Ovary (tissue), 3 donors: ENCODE results near the gene GPX4.
"Not testable (repeated sequence)": the region's sequence is repeated elsewhere in the genome, so short reads cannot be mapped to it uniquely, and the experiment has no call there.

Source experiments
- CTCF ChIP-seq, 3 donors: fragments of 450-650 bp in 2 of 3; fragments of 200-600 bp in 1 of 3; IDR thresholded peaks; one replicate each; pipeline versions ENCODE4 v1.5.1 to v1.8.0; 2016 to 2022; ENCODE audit warnings: antibody characterized with exemption in 3 of 3, mild to moderate bottlenecking in 1 of 3
- EP300 ChIP-seq: sonication (generic); formaldehyde crosslinking; IDR thresholded peaks from one replicate; pipeline ENCODE4 v1.6.1; 2017; ENCODE audit warnings: antibody characterized with exemption
- POLR2A ChIP-seq: fragments of 450-650 bp; IDR thresholded peaks from one replicate; pipeline ENCODE4 v1.6.1; 2017; ENCODE audit warnings: antibody characterized with exemption, mild to moderate bottlenecking, moderate library complexity
- donor health status: DM: no; HTN: no; CAD: no.

- not testable (repeated sequence) for TF ChIP-seq CTCF (IDR thresholded peaks at IDR 0.05); POLR2A; EP300
Observed at GRCh38 chr19:1129084-1129483, 25.3 kb downstream of the GPX4 start.
